H9 (cell line): ENCODE measurements around the gene EMP3. TPM values are rescaled to one million over a fixed set of nuclear protein-coding genes. Genes with fewer than 3 reads are reported as not detected.

Source experiments
- DNase-seq: peaks from one replicate; pipeline ENCODE4 v3.0.0-alpha.2; 2017
- H2AFZ ChIP-seq: one replicate; pipeline ENCODE4 v1.6.1; 2013; ENCODE audit warnings: mild to moderate bottlenecking, low read length, control low read depth, moderate library complexity
- H2AK5ac ChIP-seq: 2 replicates; pipeline ENCODE4 v1.6.1; 2013; ENCODE audit warnings: low read length, control low read depth, mixed read lengths; ENCODE audit not compliant: insufficient read length
- H2BK120ac ChIP-seq: one replicate; pipeline ENCODE4 v1.6.1; 2013; ENCODE audit warnings: low read depth, mild to moderate bottlenecking, low read length, control low read depth, inconsistent platforms; ENCODE audit not compliant: poor library complexity, severe bottlenecking
- H2BK12ac ChIP-seq: 2 replicates; pipeline ENCODE4 v1.6.1; 2013; ENCODE audit warnings: low read length, control low read depth, mixed read lengths, low read depth; ENCODE audit not compliant: insufficient read length
- H2BK15ac ChIP-seq: 2 replicates; pipeline ENCODE4 v1.6.1; 2013; ENCODE audit warnings: low read depth, low read length, control low read depth
- H2BK20ac ChIP-seq: one replicate; pipeline ENCODE4 v1.6.1; 2013; ENCODE audit warnings: low read depth, mild to moderate bottlenecking, low read length, control low read depth, inconsistent platforms; ENCODE audit not compliant: poor library complexity, severe bottlenecking
- H2BK5ac ChIP-seq: 2 replicates; pipeline ENCODE4 v1.6.1; 2013; ENCODE audit warnings: low read length, control low read depth, mixed read lengths; ENCODE audit not compliant: insufficient read length
- H3K14ac ChIP-seq: 2 replicates; pipeline ENCODE4 v1.6.1; 2013; ENCODE audit warnings: low read length, control low read depth; ENCODE audit not compliant: insufficient read depth
- H3K18ac ChIP-seq: 2 replicates; pipeline ENCODE4 v1.6.1; 2013; ENCODE audit warnings: low read depth, mild to moderate bottlenecking, mixed read lengths, low read length, control low read depth; ENCODE audit not compliant: insufficient read length
- H3K23ac ChIP-seq: 2 replicates; pipeline ENCODE4 v1.6.1; 2013; ENCODE audit warnings: low read length, control low read depth, mixed read lengths, low read depth; ENCODE audit not compliant: insufficient read length
- H3K23me2 ChIP-seq: 2 replicates; pipeline ENCODE4 v1.6.1; 2013; ENCODE audit warnings: low read depth, mild to moderate bottlenecking, mixed read lengths, low read length, control low read depth; ENCODE audit not compliant: insufficient read length, poor library complexity, severe bottlenecking
- H3K27ac ChIP-seq: 2 replicates; pipeline ENCODE4 v1.5.1; 2013; ENCODE audit warnings: low read length, control low read depth, mixed read lengths, low read depth; ENCODE audit not compliant: insufficient read length
- H3K27me3 ChIP-seq: 2 replicates; pipeline ENCODE4 v1.6.1; 2013; ENCODE audit warnings: low read length, control low read depth, inconsistent platforms; ENCODE audit not compliant: insufficient read depth
- H3K4ac ChIP-seq: 2 replicates; pipeline ENCODE4 v1.6.1; 2013; ENCODE audit warnings: low read depth, mild to moderate bottlenecking, control low read depth, inconsistent platforms, low read length, moderate library complexity
- H3K4me1 ChIP-seq: 2 replicates; pipeline ENCODE4 v1.6.1; 2013; ENCODE audit warnings: low read length, control low read depth, inconsistent platforms; ENCODE audit not compliant: insufficient read depth
- H3K4me2 ChIP-seq: 2 replicates; pipeline ENCODE4 v1.6.1; 2013; ENCODE audit warnings: low read length, control low read depth, mixed read lengths; ENCODE audit not compliant: insufficient read length, insufficient read depth
- H3K56ac ChIP-seq: 2 replicates; pipeline ENCODE4 v1.6.1; 2013; ENCODE audit warnings: low read depth, mild to moderate bottlenecking, mixed read lengths, low read length, control low read depth; ENCODE audit not compliant: insufficient read length
- H3K79me1 ChIP-seq: 2 replicates; pipeline ENCODE4 v1.6.1; 2013; ENCODE audit warnings: low read depth, mild to moderate bottlenecking, moderate library complexity, low read length, control low read depth, inconsistent platforms; ENCODE audit not compliant: insufficient read depth, poor library complexity, severe bottlenecking
- H3K79me2 ChIP-seq: 2 replicates; pipeline ENCODE4 v1.6.1; 2013; ENCODE audit warnings: low read length, control low read depth, inconsistent platforms; ENCODE audit not compliant: insufficient read depth
- H3K9ac ChIP-seq: 2 replicates; pipeline ENCODE4 v1.6.1; 2013; ENCODE audit warnings: low read length, control low read depth, mixed read lengths; ENCODE audit not compliant: insufficient read length; ENCODE audit errors: extremely low read depth
- H3K9me3 ChIP-seq: one replicate; pipeline ENCODE4 v1.6.1; 2013; ENCODE audit warnings: low read depth, low read length, inconsistent platforms; ENCODE audit not compliant: control insufficient read depth
- H3T11ph ChIP-seq: one replicate; pipeline ENCODE4 v1.6.1; 2013; ENCODE audit warnings: mild to moderate bottlenecking, low read length, control low read depth, inconsistent platforms
- H4K20me1 ChIP-seq: one replicate; pipeline ENCODE4 v1.6.1; 2013; ENCODE audit not compliant: control insufficient read depth, insufficient read length, insufficient read depth
- H4K5ac ChIP-seq: 2 replicates; pipeline ENCODE4 v1.6.1; 2013; ENCODE audit warnings: low read depth, mild to moderate bottlenecking, mixed read lengths, low read length, control low read depth; ENCODE audit not compliant: insufficient read length
- H4K8ac ChIP-seq: replicated peaks from 2 replicates; pipeline ENCODE4 v1.6.1; 2013; ENCODE audit warnings: low read length, control low read depth, mixed read lengths, low read depth; ENCODE audit not compliant: insufficient read length
- H4K91ac ChIP-seq: 2 replicates; pipeline ENCODE4 v1.6.1; 2013; ENCODE audit warnings: low read depth, mild to moderate bottlenecking, moderate library complexity, mixed read lengths, low read length, control low read depth; ENCODE audit not compliant: insufficient read length
- H3K27ac Mint-ChIP-seq, 3 experiments: 2 replicates in 2 of 3; 3 replicates in 1 of 3; pipeline ENCODE4 v1.8.0; 2020 to 2021; ENCODE audit warnings: mixed read lengths in 3 of 3, mild to moderate bottlenecking in 1 of 3, moderate library complexity in 1 of 3
- H3K27me3 Mint-ChIP-seq: 2 replicates; pipeline ENCODE4 v1.8.0; 2021; ENCODE audit warnings: low read depth, mild to moderate bottlenecking, moderate library complexity, mixed read lengths
- H3K36me3 Mint-ChIP-seq, 3 experiments: 2 replicates in 2 of 3; 3 replicates in 1 of 3; pipeline ENCODE4 v1.8.0; 2020 to 2021; ENCODE audit warnings: low read depth in 3 of 3, mixed read lengths in 3 of 3; ENCODE audit not compliant: insufficient read depth in 1 of 3
- H3K4me1 Mint-ChIP-seq, 2 experiments: 2 replicates each; pipeline ENCODE4 v1.8.0; 2020; ENCODE audit warnings: mixed read lengths in 2 of 2
- H3K4me3 Mint-ChIP-seq, 2 experiments: 2 replicates in 1 of 2; 3 replicates in 1 of 2; pipeline ENCODE4 v1.8.0; 2020 to 2021; ENCODE audit warnings: mild to moderate bottlenecking in 2 of 2, mixed read lengths in 2 of 2, moderate library complexity in 1 of 2
- H3K9me3 Mint-ChIP-seq, 2 experiments: 2 replicates in 1 of 2; 3 replicates in 1 of 2; pipeline ENCODE4 v1.8.0; 2020; ENCODE audit warnings: mild to moderate bottlenecking in 2 of 2, mixed read lengths in 2 of 2, moderate library complexity in 1 of 2
- WGBS: extraction: QIAGEN DNeasy Blood & Tissue Kit; methylation state at CpG from one replicate; pipeline ENCODE4 v1.1.7; 2013; ENCODE audit warnings: missing lambda C conversion rate, low lambda C conversion rate, mixed read lengths; ENCODE audit not compliant: insufficient read length; ENCODE audit errors: extremely low coverage; 5-methylcytosine and 5-hydroxymethylcytosine counted together
- total RNA-seq: library from RNA; stranded (reverse); gene quantifications from 2 replicates; pipeline ENCODE4 v1.2.1, GENCODE V29; 2021
- TF ChIP-seq, protein P1 (sequence below): fragments of 200-600 bp; sonication (generic); conservative IDR thresholded peaks from 3 replicates; pipeline ENCODE4 v1.8.0; 2021; ENCODE audit warnings: antibody characterized with exemption, mild to moderate bottlenecking

EMP3 gene
- total RNA-seq, 1 experiment from 2014 or later = 9.6 TPM

- Histone ChIP-seq H3K4me2 (peak overlapping the region; percentile 56), H3K9ac (no peak overlapping the region), H3K4ac (no peak overlapping the region), H3K27me3 (no peaks in the 10 kb centered on the region), H3K27ac (no peak overlapping the region), H3K9me3 (no peaks in the 10 kb centered on the region), H4K5ac (no peak overlapping the region), H3K79me2 (no peaks in the 10 kb centered on the region), H3T11ph (no peak overlapping the region), H3K4me1 (peaks cover 3% of the 10 kb centered on the region; the same call in 1 of the 2 replicates), H2BK15ac (no peak overlapping the region), H3K18ac (no peak overlapping the region), H2AK5ac (no peak overlapping the region), H2BK120ac (no peak overlapping the region), H3K23me2 (peaks cover 22% of the 10 kb centered on the region), H3K14ac (no peak overlapping the region), H4K91ac (no peak overlapping the region), H3K79me1 (no peaks in the 10 kb centered on the region), H2AFZ (no peak overlapping the region), H3K23ac (no peak overlapping the region), H2BK5ac (no peak overlapping the region), H3K56ac (no peak overlapping the region), H2BK12ac (no peak overlapping the region), H4K8ac (no peak overlapping the region), H2BK20ac (no peak overlapping the region), H4K20me1 (no peaks in the 10 kb centered on the region)
- TF ChIP-seq, protein P1, sequence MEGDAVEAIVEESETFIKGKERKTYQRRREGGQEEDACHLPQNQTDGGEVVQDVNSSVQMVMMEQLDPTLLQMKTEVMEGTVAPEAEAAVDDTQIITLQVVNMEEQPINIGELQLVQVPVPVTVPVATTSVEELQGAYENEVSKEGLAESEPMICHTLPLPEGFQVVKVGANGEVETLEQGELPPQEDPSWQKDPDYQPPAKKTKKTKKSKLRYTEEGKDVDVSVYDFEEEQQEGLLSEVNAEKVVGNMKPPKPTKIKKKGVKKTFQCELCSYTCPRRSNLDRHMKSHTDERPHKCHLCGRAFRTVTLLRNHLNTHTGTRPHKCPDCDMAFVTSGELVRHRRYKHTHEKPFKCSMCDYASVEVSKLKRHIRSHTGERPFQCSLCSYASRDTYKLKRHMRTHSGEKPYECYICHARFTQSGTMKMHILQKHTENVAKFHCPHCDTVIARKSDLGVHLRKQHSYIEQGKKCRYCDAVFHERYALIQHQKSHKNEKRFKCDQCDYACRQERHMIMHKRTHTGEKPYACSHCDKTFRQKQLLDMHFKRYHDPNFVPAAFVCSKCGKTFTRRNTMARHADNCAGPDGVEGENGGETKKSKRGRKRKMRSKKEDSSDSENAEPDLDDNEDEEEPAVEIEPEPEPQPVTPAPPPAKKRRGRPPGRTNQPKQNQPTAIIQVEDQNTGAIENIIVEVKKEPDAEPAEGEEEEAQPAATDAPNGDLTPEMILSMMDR = no peak
- Mint-ChIP-seq H3K4me1 (peaks cover 46 to 51% of the 10 kb centered on the region in 2 experiments), H3K27me3 (peaks cover 21% of the 10 kb centered on the region), H3K36me3 (peaks cover 3 to 5% (median 4%) of the 10 kb centered on the region in 3 experiments; a peak in 5 of 7 replicates), H3K27ac (peak overlapping the region in 1 of 3 experiments; percentile 40; a peak in 1 of 7 replicates), H3K4me3 (peak overlapping the region; percentile 84 to 90), H3K9me3 (peaks cover 3 to 4% of the 10 kb centered on the region in 2 experiments; a peak in 3 of 5 replicates)
- peak; percentile 61 for DNase-seq
- no CpG with 5 or more reads among the region's 15 CpGs for WGBS
These were observed 4.0 kb downstream of the EMP3 start for GRCh38 chr19:48329167-48329891.
